ENCODE data around the gene IFI16. TPM values are rescaled to one million over a fixed set of nuclear protein-coding genes. Genes with fewer than 3 reads are reported as not detected.

IFI16 gene
- total and polyA plus RNA-seq, 8 donors = 3.1 to 29.0 (median 12.3) TPM

GRCh38 chr1:159051436-159051835 is 41.7 kb downstream of the IFI16 start:
- Histone ChIP-seq H3K4me1 (no peaks in the 10 kb centered on the region), H3K9me3 (no peaks in the 10 kb centered on the region), H3K36me3 (no peaks in the 10 kb centered on the region), H3K27ac (no peak overlapping the region), H3K4me3 (no peak overlapping the region), H3K27me3 (no peaks in the 10 kb centered on the region)
- no peak for ATAC-seq
- intact Hi-C loops (cut with DNase I) = no loop called here
- no peak for FAIRE-seq
- TF ChIP-seq, protein P1, sequence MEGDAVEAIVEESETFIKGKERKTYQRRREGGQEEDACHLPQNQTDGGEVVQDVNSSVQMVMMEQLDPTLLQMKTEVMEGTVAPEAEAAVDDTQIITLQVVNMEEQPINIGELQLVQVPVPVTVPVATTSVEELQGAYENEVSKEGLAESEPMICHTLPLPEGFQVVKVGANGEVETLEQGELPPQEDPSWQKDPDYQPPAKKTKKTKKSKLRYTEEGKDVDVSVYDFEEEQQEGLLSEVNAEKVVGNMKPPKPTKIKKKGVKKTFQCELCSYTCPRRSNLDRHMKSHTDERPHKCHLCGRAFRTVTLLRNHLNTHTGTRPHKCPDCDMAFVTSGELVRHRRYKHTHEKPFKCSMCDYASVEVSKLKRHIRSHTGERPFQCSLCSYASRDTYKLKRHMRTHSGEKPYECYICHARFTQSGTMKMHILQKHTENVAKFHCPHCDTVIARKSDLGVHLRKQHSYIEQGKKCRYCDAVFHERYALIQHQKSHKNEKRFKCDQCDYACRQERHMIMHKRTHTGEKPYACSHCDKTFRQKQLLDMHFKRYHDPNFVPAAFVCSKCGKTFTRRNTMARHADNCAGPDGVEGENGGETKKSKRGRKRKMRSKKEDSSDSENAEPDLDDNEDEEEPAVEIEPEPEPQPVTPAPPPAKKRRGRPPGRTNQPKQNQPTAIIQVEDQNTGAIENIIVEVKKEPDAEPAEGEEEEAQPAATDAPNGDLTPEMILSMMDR (IDR thresholded peaks at IDR 0.05) = no peak
- 79 to 83% methylated on average over 2 of the region's 2 CpGs for WGBS, 2 donors
- no peak for DNase-seq

- Histone ChIP-seq H3K4me3 (no peak overlapping the region), H3K4me1 (no peaks in the 10 kb centered on the region), H3K36me3 (no peaks in the 10 kb centered on the region), H3K27ac (no peak overlapping the region), H3K27me3 (no peaks in the 10 kb centered on the region), H3K9me3 (no peaks in the 10 kb centered on the region)
- intact Hi-C loops (cut with DNase I) = no loop called here
- DNase-seq (no peak), FAIRE-seq (no peak), ATAC-seq (no peak)
- WGBS, 2 donors = 21 to 29% methylated on average over 2 of the region's 2 CpGs
- TF ChIP-seq, protein P1 (IDR thresholded peaks at IDR 0.05) = no peak
Measured at GRCh38 chr1:159054427-159054826, 44.7 kb downstream of the IFI16 start.

- no peak overlapping the region for H3K27ac ChIP-seq
- no peak for FAIRE-seq
- WGBS, 2 donors = 70 to 82% methylated on average over 5 of the region's 5 CpGs
- DNase-seq = no peak
- H3K4me3 ChIP-seq = no peak overlapping the region
- no peaks in the 10 kb centered on the region for H3K36me3 ChIP-seq
- intact Hi-C loops (cut with DNase I) = no loop called here
- H3K4me1 ChIP-seq = no peaks in the 10 kb centered on the region
- TF ChIP-seq, protein P1 (IDR thresholded peaks at IDR 0.05) = no peak
- H3K27me3 ChIP-seq = no peaks in the 10 kb centered on the region
- H3K9me3 ChIP-seq = no peaks in the 10 kb centered on the region
- no peak for ATAC-seq
Measured at GRCh38 chr1:159055181-159055641, 45.5 kb downstream of the IFI16 start.

DNA sequence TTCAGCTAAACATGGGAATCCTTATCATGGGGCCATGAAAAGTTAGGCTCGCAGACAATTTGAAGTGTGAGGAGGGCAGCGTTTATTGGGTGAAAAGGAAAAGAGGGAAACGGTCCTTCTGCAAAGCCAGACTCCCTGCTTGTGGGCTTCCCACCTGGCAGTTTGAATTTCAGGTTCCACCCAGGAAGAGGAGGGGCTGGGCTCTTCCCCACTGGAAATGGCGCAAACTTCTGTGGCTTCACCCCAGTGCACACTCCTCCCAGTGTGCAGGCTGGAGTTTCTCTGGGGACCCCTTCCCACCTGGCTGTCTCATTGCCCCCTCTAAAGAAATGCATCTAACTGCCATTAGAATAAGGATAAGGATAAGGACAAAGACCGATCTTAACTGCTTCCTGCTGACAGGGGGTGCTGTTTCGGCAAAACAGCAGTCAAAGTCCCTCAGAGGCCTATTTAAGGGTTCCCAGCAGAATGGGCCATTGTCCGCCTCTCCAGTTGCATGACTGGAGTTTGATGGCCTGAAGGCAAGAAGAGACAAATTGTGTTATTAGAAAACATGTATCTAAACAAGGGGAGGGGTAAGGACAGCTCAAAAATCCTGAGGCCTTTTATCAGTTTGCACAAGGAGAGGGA is 46.5 kb downstream of the IFI16 start:
- Histone ChIP-seq H3K9me3 (no peaks in the 10 kb centered on the region), H3K27me3 (no peaks in the 10 kb centered on the region), H3K36me3 (no peaks in the 10 kb centered on the region), H3K27ac (no peak overlapping the region), H3K4me1 (no peaks in the 10 kb centered on the region), H3K4me3 (no peak overlapping the region)
- 73 to 81% methylated on average over 7 of the region's 7 CpGs for WGBS, 2 donors
- FAIRE-seq = no peak
- intact Hi-C loops (cut with DNase I) = no loop called here
- DNase-seq = no peak
- TF ChIP-seq, protein P1 (IDR thresholded peaks at IDR 0.05) = no peak
- ATAC-seq = no peak

DNA sequence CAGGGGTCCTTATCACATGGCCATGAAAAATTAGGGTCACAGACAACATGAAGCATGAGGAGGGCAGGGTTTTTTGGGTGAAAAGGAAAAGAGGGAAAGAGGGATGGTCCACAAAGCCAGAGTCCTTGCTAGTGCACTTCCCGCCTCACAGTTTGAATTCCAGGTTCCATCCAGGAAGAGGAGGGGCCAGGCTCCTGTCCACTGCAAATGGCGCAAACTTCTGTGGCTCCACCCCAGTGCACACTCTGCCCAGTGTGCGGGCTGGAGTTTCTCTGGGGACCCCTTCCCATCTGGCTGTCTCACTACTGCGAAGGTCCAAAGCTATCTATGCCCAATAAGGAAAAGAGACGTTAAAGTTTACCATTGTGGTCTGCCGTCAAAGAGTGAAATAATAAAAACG is 49.0 kb downstream of the IFI16 start:
- ATAC-seq (no peak), DNase-seq (no peak), FAIRE-seq (no peak)
- intact Hi-C loops (cut with DNase I) = no loop called here
- no peaks in the 10 kb centered on the region for H3K27me3 ChIP-seq
- no peak overlapping the region for H3K4me3 ChIP-seq
- no peak overlapping the region for H3K27ac ChIP-seq
- WGBS, 2 donors = 71 to 77% methylated on average over 7 of the region's 7 CpGs
- no peaks in the 10 kb centered on the region for H3K4me1 ChIP-seq
- no peaks in the 10 kb centered on the region for H3K36me3 ChIP-seq
- TF ChIP-seq, protein P1 (IDR thresholded peaks at IDR 0.05) = no peak
- no peaks in the 10 kb centered on the region for H3K9me3 ChIP-seq
